Urinary bladder (tissue), 4 donors: ENCODE measurements around the gene ALDH1A2. TPM values are rescaled to one million over a fixed set of nuclear protein-coding genes. Genes with fewer than 3 reads are reported as not detected.
"Not testable (repeated sequence)": the region's sequence is repeated elsewhere in the genome, so short reads cannot be mapped to it uniquely, and the experiment has no call there.

Experiments
- DNase-seq: peaks from one replicate; pipeline ENCODE4 v3.0.0-alpha.2; 2015; ENCODE audit errors: extremely low spot score
- H3K27ac ChIP-seq: one replicate; pipeline ENCODE4 v1.5.1; 2013; ENCODE audit warnings: low read depth, mild to moderate bottlenecking, moderate library complexity
- H3K36me3 ChIP-seq: one replicate; pipeline ENCODE4 v1.6.1; 2013; ENCODE audit warnings: mild to moderate bottlenecking, moderate library complexity; ENCODE audit not compliant: insufficient read depth
- H3K4me1 ChIP-seq: one replicate; pipeline ENCODE4 v1.6.1; 2013; ENCODE audit warnings: mild to moderate bottlenecking, moderate library complexity; ENCODE audit not compliant: insufficient read depth
- H3K4me3 ChIP-seq: one replicate; pipeline ENCODE4 v1.5.1; 2013; ENCODE audit warnings: low read depth, low read length
- WGBS: extraction: QIAGEN DNeasy Blood & Tissue Kit; methylation state at CpG from one replicate; pipeline ENCODE4 v1.1.7; 2013; 5-methylcytosine and 5-hydroxymethylcytosine counted together
- polyA plus RNA-seq: library from polyadenylated mRNA; stranded (reverse); fragments of 200-250 nt; gene quantifications from one replicate; pipeline ENCODE4 v1.2.3, GENCODE V29; 2013
- total RNA-seq: library from RNA; depleted of rRNA; stranded (reverse); fragments of >200 nt; gene quantifications from one replicate; pipeline ENCODE4 v1.2.3, GENCODE V29; 2014
- donor health status: healthy with polysubstance abuse.
- donor health status: healthy.

Gene ALDH1A2
- total RNA-seq (36.0 TPM), polyA plus RNA-seq (3.6 TPM)

DNA sequence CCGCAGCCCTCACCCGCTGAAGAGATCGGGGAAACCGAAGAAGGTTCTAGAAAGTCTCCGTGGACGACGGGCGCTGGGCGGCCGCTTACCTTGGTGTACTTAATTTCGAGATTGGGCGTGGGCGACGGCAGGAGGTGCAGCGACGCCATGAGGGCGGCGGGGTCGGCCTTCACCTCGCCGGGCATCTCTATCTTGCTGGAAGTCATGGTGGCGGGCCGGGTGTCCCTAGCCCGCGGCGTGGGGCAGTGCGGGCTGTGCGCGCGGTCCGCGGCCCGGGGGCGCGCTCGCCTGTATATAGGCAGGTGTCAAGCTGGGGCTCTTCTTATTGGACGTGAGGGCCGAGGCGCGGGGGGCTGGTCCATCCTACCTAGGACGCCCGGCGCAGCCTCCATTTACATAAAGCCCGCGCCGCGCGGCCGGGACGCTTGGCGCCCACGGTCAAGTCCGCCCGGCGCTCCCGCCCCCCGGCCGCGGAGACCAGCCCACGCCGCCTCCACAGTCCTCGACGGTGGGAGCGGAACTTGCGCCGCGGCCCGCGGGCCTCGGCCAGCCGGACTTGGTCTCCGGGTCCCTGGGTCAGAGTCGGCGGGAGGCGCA is at the start of gene ALDH1A2:
Gene ALDH1A2, minus strand, starts transcription at position 267 of the 597 bp plus-strand sequence. Its CDS starts 61 bp downstream, at position 206.
- DNase-seq: no peak
- H3K36me3 ChIP-seq: no peaks in the 10 kb centered on the region
- peaks cover 2% of the 10 kb centered on the region for H3K4me1 ChIP-seq
- 2% methylated on average over 75 of the region's 75 CpGs for WGBS
- peak within 1 kb of the TSS; percentile 55 for H3K4me3 ChIP-seq
- no peak within 1 kb of the TSS for H3K27ac ChIP-seq

- Histone ChIP-seq H3K4me3 (no peak overlapping the region), H3K4me1 (no peaks in the 10 kb centered on the region), H3K36me3 (no peaks in the 10 kb centered on the region), H3K27ac (no peak overlapping the region)
- DNase-seq: no peak
Measured at GRCh38 chr15:58114812-58115211, 49.3 kb upstream of the ALDH1A2 start.

DNA sequence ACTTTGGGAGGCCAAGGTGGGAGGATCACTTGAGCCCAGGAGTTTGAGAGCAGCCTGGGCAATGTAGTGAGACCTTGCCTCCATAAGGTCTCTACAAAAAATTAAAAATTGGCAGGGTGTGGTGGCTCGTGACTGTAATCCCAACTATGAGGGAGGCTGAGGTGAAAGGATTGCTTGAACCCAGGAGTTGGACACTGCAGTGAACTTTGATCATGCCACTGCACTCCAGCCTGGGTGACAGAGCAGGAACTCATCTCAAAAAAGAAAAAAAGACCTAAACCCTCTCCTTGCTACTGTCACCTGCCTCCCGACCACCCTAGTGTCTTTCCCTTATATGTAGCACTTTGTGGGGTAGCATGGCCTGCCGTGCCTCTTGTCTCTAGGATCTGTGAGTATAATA is 48.9 kb upstream of the ALDH1A2 start:
- WGBS: 76% methylated on average over 3 of the region's 3 CpGs
- no peak for DNase-seq
- no peak overlapping the region for H3K4me3 ChIP-seq
- H3K36me3 ChIP-seq: no peaks in the 10 kb centered on the region
- no peak overlapping the region for H3K27ac ChIP-seq
- no peaks in the 10 kb centered on the region for H3K4me1 ChIP-seq

- not testable (repeated sequence) for H3K36me3 ChIP-seq, H3K27ac ChIP-seq, H3K4me3 ChIP-seq, H3K4me1 ChIP-seq, DNase-seq
- WGBS: 30% methylated on average over 5 of the region's 5 CpGs
Measured at GRCh38 chr15:58113358-58113757, 47.8 kb upstream of the ALDH1A2 start.

DNA sequence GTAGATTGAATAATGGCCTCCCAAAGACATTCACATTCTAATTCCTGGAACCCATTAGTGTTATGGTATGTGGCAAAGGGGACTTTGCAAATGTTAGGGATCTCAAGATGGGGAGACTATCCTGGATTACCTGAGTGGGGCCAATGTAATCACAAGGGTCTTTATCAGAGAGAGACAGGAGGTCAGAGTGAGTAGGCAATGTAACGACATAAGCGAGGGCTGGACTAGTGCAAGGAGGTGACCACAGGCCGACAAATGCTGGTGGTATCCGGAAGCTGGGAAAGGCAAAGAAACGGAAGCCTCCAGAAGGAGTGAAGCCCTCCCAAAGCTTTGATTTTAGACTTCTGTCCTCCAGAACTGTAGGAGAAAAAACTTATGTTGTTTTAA is 46.2 kb upstream of the ALDH1A2 start:
- no peak for DNase-seq
- Histone ChIP-seq H3K27ac (no peak overlapping the region), H3K4me3 (no peak overlapping the region), H3K36me3 (no peaks in the 10 kb centered on the region), H3K4me1 (no peaks in the 10 kb centered on the region)
- WGBS: 91% methylated on average over 5 of the region's 5 CpGs

DNA sequence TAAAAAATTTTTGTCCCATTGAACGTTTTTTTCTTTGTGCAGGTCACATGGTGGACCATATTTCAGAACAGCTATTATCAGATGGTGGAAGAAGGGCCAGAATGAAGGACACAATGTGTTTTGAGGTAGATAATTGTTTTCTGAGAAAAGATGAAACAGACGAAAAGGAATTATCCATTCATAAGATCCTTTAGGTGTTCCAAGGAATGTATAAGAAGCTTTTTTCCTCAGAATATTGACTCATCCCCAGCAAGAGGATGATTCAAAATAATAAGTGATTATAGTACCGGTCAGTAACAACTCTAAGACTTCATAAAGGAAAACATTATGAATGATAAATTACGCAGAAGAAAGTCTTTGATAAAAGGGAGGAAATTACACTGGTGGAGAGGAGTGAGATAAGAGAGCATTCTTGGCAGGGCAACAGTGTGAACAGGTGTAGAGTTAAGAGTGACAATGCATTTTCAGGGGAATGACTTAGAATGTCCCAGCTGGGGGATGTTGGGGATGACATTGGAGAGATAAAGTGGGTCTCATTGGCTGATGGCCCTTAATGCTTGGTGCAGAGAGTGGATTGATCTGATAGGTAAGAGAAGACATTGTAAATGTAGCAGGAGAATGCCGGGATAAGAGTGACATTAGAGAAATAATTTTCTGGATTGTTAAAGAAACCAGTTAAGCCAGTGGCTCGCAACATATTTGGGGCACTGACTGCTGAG is 45.6 kb upstream of the ALDH1A2 start:
- 60% methylated on average over 6 of the region's 6 CpGs for WGBS
- Histone ChIP-seq H3K4me3 (no peak overlapping the region), H3K36me3 (no peaks in the 10 kb centered on the region), H3K4me1 (no peaks in the 10 kb centered on the region), H3K27ac (no peak overlapping the region)
- no peak for DNase-seq

GRCh38 chr15:58109419-58109818 is 43.9 kb upstream of the ALDH1A2 start:
- WGBS: 82% methylated on average over 3 of the region's 3 CpGs
- no peak overlapping the region for H3K27ac ChIP-seq
- no peak for DNase-seq
- no peaks in the 10 kb centered on the region for H3K4me1 ChIP-seq
- no peak overlapping the region for H3K4me3 ChIP-seq
- no peaks in the 10 kb centered on the region for H3K36me3 ChIP-seq

GRCh38 chr15:58108117-58108516 is 42.6 kb upstream of the ALDH1A2 start:
- Histone ChIP-seq H3K4me3 (no peak overlapping the region), H3K27ac (no peak overlapping the region), H3K36me3 (no peaks in the 10 kb centered on the region), H3K4me1 (no peaks in the 10 kb centered on the region)
- no peak for DNase-seq
- WGBS: 87% methylated on average over 2 of the region's 2 CpGs

DNA sequence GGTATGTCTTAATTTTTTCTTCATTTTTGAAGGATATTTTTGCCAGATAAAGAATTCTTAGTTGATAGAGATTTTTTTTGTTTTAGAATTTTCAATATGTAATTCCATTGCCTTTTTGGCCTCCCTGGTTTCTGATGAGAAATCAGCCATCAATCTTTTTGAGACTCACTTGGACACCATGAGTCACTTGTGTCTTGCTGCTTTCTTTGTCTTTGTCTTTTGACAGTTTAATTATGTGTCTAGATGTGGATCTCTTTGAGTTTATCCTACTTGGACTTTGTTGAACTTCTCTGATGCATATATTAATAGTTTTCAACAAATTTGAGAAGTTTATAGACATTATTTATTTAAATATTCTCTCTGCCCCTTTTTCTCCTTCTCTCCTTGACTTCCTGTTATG is 38.0 kb upstream of the ALDH1A2 start:
- Histone ChIP-seq H3K36me3 (no peaks in the 10 kb centered on the region), H3K4me3 (no peak overlapping the region), H3K4me1 (no peaks in the 10 kb centered on the region), H3K27ac (no peak overlapping the region)
- DNase-seq: no peak

- no peaks in the 10 kb centered on the region for H3K4me1 ChIP-seq
- H3K27ac ChIP-seq: no peak overlapping the region
- H3K36me3 ChIP-seq: no peaks in the 10 kb centered on the region
- no peak overlapping the region for H3K4me3 ChIP-seq
- no peak for DNase-seq
- WGBS: 81% methylated on average over 6 of the region's 6 CpGs
Measured at GRCh38 chr15:58096529-58097084, 31.1 kb upstream of the ALDH1A2 start.

DNA sequence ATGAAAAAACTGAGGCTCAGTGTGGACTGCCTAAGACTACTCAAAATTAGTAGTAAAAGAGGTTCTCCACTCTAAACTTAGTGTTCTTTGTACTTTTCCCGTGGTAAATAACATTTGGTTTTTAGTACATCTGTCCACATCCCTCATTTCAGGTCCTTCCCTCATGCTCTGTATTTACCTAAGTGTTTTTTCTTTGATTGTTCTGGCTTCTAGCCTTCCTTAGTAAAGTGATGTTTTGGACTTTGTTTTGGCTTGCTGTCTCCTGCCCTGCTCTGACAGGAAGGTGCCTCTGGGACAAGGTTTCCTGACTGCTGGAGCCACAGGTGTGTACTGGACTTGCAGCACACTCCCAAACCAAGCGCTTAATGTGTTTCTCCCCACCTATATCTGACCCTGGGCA is 29.9 kb upstream of the ALDH1A2 start:
- Histone ChIP-seq H3K27ac (no peak overlapping the region), H3K36me3 (no peaks in the 10 kb centered on the region), H3K4me3 (no peak overlapping the region), H3K4me1 (no peaks in the 10 kb centered on the region)
- no peak for DNase-seq
- 76% methylated on average over 2 of the region's 2 CpGs for WGBS

DNA sequence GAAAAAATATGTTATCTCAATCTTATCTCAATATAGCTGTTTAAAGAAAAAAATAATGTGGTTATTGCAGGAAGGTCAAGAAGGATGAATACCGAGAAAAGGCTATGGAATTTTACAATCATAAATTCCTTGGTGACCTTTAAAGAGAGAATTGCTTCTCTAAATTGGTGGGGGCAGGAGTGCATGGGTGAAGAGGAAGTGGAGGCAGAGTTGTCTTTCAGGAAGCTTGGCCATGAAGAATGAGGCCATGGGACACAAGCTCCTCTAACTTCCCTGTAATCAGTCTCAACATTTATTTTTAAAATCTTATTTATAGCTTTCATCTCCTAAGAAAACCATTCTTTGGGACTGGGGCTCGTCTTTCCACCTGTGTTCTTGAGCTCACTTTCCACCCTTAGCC is 22.4 kb upstream of the ALDH1A2 start:
- no peaks in the 10 kb centered on the region for H3K36me3 ChIP-seq
- no peaks in the 10 kb centered on the region for H3K4me1 ChIP-seq
- DNase-seq: no peak
- WGBS: 46% methylated on average over 2 of the region's 2 CpGs
- H3K27ac ChIP-seq: no peak overlapping the region
- H3K4me3 ChIP-seq: no peak overlapping the region

DNA sequence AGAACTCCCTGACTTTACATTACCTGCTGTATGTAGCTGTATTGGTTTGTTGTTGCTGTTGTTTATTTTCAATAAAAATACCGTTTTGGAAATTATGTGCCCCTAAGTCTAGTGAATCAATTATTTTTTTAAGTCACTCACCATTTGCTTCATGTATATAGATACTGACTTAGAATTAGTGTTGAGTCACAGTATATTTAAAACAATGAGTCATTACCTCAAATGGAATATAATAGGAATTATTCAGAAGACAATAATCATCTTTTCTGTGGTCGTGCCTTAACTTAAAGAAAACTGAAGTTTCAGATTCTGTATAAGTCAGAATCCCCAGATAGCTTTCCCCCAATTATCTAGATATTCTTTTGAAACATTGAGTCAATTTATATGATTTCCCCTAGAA is 21.0 kb upstream of the ALDH1A2 start:
- no peaks in the 10 kb centered on the region for H3K4me1 ChIP-seq

GRCh38 chr15:58083526-58083925 is 18.0 kb upstream of the ALDH1A2 start:
- no peaks in the 10 kb centered on the region for H3K36me3 ChIP-seq
- no peak overlapping the region for H3K4me3 ChIP-seq
- DNase-seq: no peak
- H3K4me1 ChIP-seq: no peaks in the 10 kb centered on the region
- H3K27ac ChIP-seq: no peak overlapping the region

More for the DNA sequence above, 21.0 kb upstream of the ALDH1A2 start:
- 76% methylated on average over 2 of the region's 2 CpGs for WGBS
- H3K36me3 ChIP-seq: no peaks in the 10 kb centered on the region
- H3K27ac ChIP-seq: no peak overlapping the region
- H3K4me3 ChIP-seq: no peak overlapping the region
- DNase-seq: no peak
